SKM-1 (cell line): Measurements from ENCODE around the gene EHBP1.

Experiments used
- DNase-seq: peaks from one replicate; lab custom pipeline; 2025; ENCODE audit not compliant: unreplicated experiment; lab: John Stamatoyannopoulos, UW

EHBP1 gene

GRCh38 chr2:62812921-62813825 is 107.7 kb downstream of the EHBP1 start:
- no peak for DNase-seq

GRCh38 chr2:62814123-62814522 is 108.6 kb downstream of the EHBP1 start:
- no peak for DNase-seq

- no peak for DNase-seq
Observed at GRCh38 chr2:62817348-62817747, 111.8 kb downstream of the EHBP1 start.

- DNase-seq = no peak
Observed at GRCh38 chr2:62817995-62818713, 112.6 kb downstream of the EHBP1 start.

- no peak for DNase-seq
Observed at GRCh38 chr2:62822549-62822948, 117.0 kb downstream of the EHBP1 start.

- no peak for DNase-seq
Observed at GRCh38 chr2:62824388-62824787, 118.9 kb downstream of the EHBP1 start.

- DNase-seq = no peak
Observed at GRCh38 chr2:62826141-62826540, 120.6 kb downstream of the EHBP1 start.

- no peak for DNase-seq
Observed at GRCh38 chr2:62826953-62827675, 121.6 kb downstream of the EHBP1 start.

- DNase-seq = no peak
Observed at GRCh38 chr2:62831729-62832128, 126.2 kb downstream of the EHBP1 start.

GRCh38 chr2:62844311-62845090 is 139.0 kb downstream of the EHBP1 start:
- DNase-seq = no peak

- no peak for DNase-seq
Observed at GRCh38 chr2:62845256-62845655, 139.7 kb downstream of the EHBP1 start.

GRCh38 chr2:62852254-62852653 is 146.7 kb downstream of the EHBP1 start:
- DNase-seq = no peak

- no peak for DNase-seq
Observed at GRCh38 chr2:62854600-62855514, 149.3 kb downstream of the EHBP1 start.

- DNase-seq = no peak
Observed at GRCh38 chr2:62856228-62857040, 150.9 kb downstream of the EHBP1 start.

- DNase-seq = no peak
Observed at GRCh38 chr2:62857139-62857931, 151.8 kb downstream of the EHBP1 start.

- no peak for DNase-seq
Observed at GRCh38 chr2:62858231-62858832, 152.8 kb downstream of the EHBP1 start.

GRCh38 chr2:62868947-62869346 is 163.4 kb downstream of the EHBP1 start:
- DNase-seq = no peak

GRCh38 chr2:62870966-62871365 is 165.5 kb downstream of the EHBP1 start:
- no peak for DNase-seq
